ENCODE results near the gene HIVEP3. TPM values are rescaled to one million over a fixed set of nuclear protein-coding genes. Genes with fewer than 3 reads are reported as not detected.

HIVEP3 gene
- total RNA-seq, 1 experiment from 2014 or later: 6.0 TPM

DNA sequence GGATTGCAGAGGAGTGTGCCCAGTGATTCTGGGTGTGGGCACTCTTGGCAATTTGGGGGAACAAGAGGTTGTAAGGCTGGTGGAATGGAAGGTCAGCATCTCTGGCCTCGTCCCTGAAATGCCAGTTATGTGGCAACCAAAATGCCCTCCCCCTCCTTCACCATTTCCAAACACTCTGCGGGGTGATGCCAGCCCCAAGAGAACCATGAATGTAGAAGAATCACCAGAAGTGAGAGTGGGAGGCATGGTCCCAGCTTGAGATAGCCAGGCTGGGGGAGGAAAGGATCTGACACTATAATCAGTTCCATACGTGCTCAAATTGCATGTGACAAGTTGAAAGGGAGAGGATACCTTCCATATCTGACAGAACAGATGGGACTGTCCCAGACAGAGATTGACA lies 345.5 kb downstream of the HIVEP3 start:
- DNase-seq (ENCODE audit: low read depth, low spot score) (no peak), ATAC-seq (no peak)
- Histone ChIP-seq H3K27me3 (ENCODE audit: control insufficient read depth, insufficient read depth, low read length) (no peaks in the 10 kb centered on the region), H3K36me3 (ENCODE audit: control insufficient read depth, insufficient read depth, low read length) (no peaks in the 10 kb centered on the region), H3K4me3 (ENCODE audit: low read depth in 2 of 2, low read length in 2 of 2) (no peak overlapping the region), H3K4me1 (ENCODE audit: control insufficient read depth, insufficient read depth, low read length) (no peaks in the 10 kb centered on the region), H3K27ac (ENCODE audit: low read length) (no peak overlapping the region), H3K9me3 (ENCODE audit: control insufficient read depth, insufficient read depth, low read depth, low read length) (no peaks in the 10 kb centered on the region)
- CTCF ChIA-PET: interaction anchor here (0.6 to 1.5 kb wide), 3 partner anchors 22 to 214 kb away, joined by 3 to 6 read pairs (median 4); no protein-coding TSS in a partner anchor
- POLR2A ChIA-PET: no interaction called here
- no TSS peak for BruUV-seq (replicated peaks)
- TF ChIP-seq SIN3A (IDR thresholded peaks at IDR 0.05; ENCODE audit: borderline replicate concordance, insufficient read depth, low read depth, low read length): no peak
- TF ChIP-seq, protein P1, sequence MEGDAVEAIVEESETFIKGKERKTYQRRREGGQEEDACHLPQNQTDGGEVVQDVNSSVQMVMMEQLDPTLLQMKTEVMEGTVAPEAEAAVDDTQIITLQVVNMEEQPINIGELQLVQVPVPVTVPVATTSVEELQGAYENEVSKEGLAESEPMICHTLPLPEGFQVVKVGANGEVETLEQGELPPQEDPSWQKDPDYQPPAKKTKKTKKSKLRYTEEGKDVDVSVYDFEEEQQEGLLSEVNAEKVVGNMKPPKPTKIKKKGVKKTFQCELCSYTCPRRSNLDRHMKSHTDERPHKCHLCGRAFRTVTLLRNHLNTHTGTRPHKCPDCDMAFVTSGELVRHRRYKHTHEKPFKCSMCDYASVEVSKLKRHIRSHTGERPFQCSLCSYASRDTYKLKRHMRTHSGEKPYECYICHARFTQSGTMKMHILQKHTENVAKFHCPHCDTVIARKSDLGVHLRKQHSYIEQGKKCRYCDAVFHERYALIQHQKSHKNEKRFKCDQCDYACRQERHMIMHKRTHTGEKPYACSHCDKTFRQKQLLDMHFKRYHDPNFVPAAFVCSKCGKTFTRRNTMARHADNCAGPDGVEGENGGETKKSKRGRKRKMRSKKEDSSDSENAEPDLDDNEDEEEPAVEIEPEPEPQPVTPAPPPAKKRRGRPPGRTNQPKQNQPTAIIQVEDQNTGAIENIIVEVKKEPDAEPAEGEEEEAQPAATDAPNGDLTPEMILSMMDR (IDR thresholded peaks at IDR 0.05): no peak
- no peak for TF ChIP-seq TCF7L2 (IDR thresholded peaks at IDR 0.05; ENCODE audit: low read depth, low read length)
- no peak for TF ChIP-seq POLR2AphosphoS5 (IDR thresholded peaks at IDR 0.05; ENCODE audit: low read depth, low read length)
- TF ChIP-seq, protein P2, sequence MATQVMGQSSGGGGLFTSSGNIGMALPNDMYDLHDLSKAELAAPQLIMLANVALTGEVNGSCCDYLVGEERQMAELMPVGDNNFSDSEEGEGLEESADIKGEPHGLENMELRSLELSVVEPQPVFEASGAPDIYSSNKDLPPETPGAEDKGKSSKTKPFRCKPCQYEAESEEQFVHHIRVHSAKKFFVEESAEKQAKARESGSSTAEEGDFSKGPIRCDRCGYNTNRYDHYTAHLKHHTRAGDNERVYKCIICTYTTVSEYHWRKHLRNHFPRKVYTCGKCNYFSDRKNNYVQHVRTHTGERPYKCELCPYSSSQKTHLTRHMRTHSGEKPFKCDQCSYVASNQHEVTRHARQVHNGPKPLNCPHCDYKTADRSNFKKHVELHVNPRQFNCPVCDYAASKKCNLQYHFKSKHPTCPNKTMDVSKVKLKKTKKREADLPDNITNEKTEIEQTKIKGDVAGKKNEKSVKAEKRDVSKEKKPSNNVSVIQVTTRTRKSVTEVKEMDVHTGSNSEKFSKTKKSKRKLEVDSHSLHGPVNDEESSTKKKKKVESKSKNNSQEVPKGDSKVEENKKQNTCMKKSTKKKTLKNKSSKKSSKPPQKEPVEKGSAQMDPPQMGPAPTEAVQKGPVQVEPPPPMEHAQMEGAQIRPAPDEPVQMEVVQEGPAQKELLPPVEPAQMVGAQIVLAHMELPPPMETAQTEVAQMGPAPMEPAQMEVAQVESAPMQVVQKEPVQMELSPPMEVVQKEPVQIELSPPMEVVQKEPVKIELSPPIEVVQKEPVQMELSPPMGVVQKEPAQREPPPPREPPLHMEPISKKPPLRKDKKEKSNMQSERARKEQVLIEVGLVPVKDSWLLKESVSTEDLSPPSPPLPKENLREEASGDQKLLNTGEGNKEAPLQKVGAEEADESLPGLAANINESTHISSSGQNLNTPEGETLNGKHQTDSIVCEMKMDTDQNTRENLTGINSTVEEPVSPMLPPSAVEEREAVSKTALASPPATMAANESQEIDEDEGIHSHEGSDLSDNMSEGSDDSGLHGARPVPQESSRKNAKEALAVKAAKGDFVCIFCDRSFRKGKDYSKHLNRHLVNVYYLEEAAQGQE (IDR thresholded peaks at IDR 0.05; ENCODE audit: insufficient read depth in 1 of 2, low read depth in 2 of 2, low read length in 1 of 2): no peak
- intact Hi-C loops (cut with micrococcal nuclease; ENCODE audit: unreplicated experiment): no loop called here
- in situ Hi-C loops (cut with HindIII; ENCODE audit: low pct_unique_long_range_greater_than_20kb, low sequenced_read_pairs): no loop called here

DNA sequence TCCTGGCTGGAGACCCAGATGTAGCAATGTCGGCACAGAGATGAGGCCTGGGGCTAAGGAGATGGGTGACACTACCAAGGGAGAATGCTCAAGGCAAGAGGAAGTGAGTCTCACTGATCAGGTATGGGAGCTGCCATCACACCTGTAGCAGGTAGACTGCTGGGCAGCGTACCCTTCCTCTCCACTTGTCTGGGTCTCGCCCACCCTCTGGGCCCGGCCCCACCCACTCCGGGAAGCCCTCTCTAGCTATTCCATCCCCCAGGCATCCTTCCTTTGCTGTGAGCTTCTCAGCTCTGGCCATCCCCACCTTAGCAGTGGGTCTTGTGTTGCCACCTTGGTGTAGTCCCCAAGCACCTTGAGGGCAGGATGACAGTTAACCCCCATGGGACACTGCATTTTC lies 346.5 kb downstream of the HIVEP3 start:
- intact Hi-C loops (cut with micrococcal nuclease; ENCODE audit: unreplicated experiment) (no loop called here), in situ Hi-C loops (cut with HindIII; ENCODE audit: low pct_unique_long_range_greater_than_20kb, low sequenced_read_pairs) (no loop called here)
- H3K27ac ChIP-seq (ENCODE audit: low read length): no peak overlapping the region
- DNase-seq (ENCODE audit: low read depth, low spot score) (no peak), ATAC-seq (no peak)
- ChIA-PET CTCF (no interaction called here), POLR2A (no interaction called here)
- H3K4me1 ChIP-seq (ENCODE audit: control insufficient read depth, insufficient read depth, low read length): no peaks in the 10 kb centered on the region
- no peaks in the 10 kb centered on the region for H3K36me3 ChIP-seq (ENCODE audit: control insufficient read depth, insufficient read depth, low read length)
- BruUV-seq (replicated peaks): no TSS peak
- no peaks in the 10 kb centered on the region for H3K9me3 ChIP-seq (ENCODE audit: control insufficient read depth, insufficient read depth, low read depth, low read length)
- H3K4me3 ChIP-seq (ENCODE audit: low read depth in 2 of 2, low read length in 2 of 2): no peak overlapping the region
- no peak for TF ChIP-seq POLR2AphosphoS5 (IDR thresholded peaks at IDR 0.05; ENCODE audit: low read depth, low read length)
- TF ChIP-seq, protein P2 (IDR thresholded peaks at IDR 0.05; ENCODE audit: insufficient read depth in 1 of 2, low read depth in 2 of 2, low read length in 1 of 2): no peak
- no peak for TF ChIP-seq TCF7L2 (IDR thresholded peaks at IDR 0.05; ENCODE audit: low read depth, low read length)
- TF ChIP-seq, protein P1 (IDR thresholded peaks at IDR 0.05): no peak
- no peak for TF ChIP-seq SIN3A (IDR thresholded peaks at IDR 0.05; ENCODE audit: borderline replicate concordance, insufficient read depth, low read depth, low read length)
- no peaks in the 10 kb centered on the region for H3K27me3 ChIP-seq (ENCODE audit: control insufficient read depth, insufficient read depth, low read length)

Data from Panc1 (cell line).